RWPE1 (cell line): ENCODE results near the gene MAPK8IP3.

Experiments
- CTCF ChIA-PET: fragments of 350-600 bp; sonication (Branson Sonifier 250); formaldehyde crosslinking; extraction: SDS; loops from one replicate; lab custom pipeline; 2021; lab: Yijun Ruan, JAX
- POLR2A ChIA-PET: fragments of 400-600 bp; formaldehyde crosslinking; extraction: SDS; loops from one replicate; lab custom pipeline; 2020; ENCODE audit warnings: antibody characterized with exemption; ENCODE audit not compliant: low non-redundant PET; lab: Yijun Ruan, JAX
- DNase-seq: peaks from one replicate; pipeline ENCODE4 v3.0.0; 2012; ENCODE audit warnings: low spot score
- H3K27ac ChIP-seq: fragments of 450-650 bp; 2 replicates; pipeline ENCODE4 v1.5.1; 2017
- TF ChIP-seq, protein P1 (sequence below): fragments of 450-650 bp; conservative IDR thresholded peaks from 2 replicates; pipeline ENCODE4 v1.5.1; 2017; ENCODE audit warnings: low read depth, mild to moderate bottlenecking

MAPK8IP3 gene

DNA sequence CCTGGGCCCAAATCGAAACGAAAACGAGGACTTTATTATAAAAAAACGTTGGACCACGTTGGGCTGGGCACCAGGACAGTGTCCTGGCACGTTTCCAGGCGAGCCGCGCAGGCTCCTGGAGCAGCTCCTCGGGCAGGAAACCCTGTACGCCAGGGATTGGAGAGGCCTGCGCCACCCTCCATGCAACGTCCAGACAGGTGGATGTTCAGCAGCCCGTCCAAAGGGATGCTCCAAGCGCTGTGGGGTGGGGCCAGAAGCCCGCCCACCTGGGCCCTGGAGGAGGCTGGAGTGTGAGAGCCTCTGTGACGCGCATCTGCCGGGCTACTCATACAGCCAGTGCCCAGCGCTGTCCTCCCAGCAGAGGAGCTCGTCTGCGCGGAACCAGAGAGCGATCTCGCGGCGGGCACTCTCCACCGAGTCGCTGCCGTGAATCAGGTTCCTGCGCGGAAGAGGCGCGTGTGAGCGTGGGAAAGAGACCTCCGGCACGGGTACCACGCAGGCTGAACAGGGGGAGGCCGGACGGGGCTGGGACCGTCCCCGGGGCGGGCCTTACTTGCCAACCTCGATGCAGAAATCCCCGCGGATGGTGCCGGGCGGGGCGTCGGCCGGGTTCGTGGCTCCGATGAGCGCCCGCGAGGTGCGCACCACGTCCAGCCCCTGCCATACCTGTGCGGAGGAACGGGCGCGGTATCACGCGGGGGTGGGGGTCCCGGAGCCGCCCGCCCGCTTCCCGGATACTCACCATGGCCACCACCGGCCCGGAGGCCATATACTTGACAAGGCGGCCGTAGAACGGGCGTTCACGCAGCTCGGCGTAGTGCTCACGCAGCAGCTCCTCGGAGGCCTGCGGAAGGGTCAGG lies 64.6 kb downstream of the MAPK8IP3 start:
- DNase-seq: peak; percentile 67
- CTCF ChIA-PET: interaction anchor here (0.6 to 1.6 kb wide), 5 partner anchors 16 to 1191 kb away, joined by 3 to 6 read pairs (median 4); partner anchors contain the start of gene MAPK8IP3
- H3K27ac ChIP-seq: peak overlapping the region; percentile 92

DNA sequence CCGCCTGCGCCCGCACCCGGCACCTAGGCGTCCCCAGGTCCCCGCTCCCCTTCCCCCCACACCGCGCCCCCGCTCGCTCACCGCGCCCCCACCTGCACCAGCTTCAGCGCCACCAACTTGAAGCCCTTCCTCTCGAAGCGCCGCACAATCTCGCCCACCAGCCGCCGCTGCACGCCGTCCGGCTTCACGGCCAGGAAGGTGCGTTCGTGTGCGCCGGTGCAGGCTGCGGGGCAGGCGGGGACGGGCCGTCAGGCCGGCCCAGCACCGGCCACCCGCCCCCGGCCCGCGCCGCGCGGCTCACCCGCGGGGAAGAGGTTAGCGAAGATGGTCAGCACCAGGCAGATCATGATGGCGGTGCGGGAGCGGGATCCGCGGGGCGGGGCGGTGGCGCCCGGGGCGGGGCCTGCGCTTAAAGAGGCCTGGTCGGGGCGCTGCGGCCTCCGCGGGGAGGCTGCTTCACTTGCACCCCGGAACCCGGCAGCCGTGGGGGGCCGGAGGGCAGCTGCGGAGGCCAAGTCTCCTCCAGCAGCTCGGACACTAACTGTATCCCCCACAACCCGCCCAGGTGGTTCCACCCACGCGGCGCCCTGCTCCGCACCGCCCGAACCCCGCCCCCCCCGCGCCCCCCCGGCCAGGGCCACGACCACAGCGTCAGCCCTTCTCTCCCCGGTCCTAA lies 65.3 kb downstream of the MAPK8IP3 start, which contains the start of gene NME3:
Gene NME3 (minus strand): TSS at position 356 of the 676 bp plus-strand sequence. CDS start 9 bp downstream, at position 347.
- TF ChIP-seq, protein P1, sequence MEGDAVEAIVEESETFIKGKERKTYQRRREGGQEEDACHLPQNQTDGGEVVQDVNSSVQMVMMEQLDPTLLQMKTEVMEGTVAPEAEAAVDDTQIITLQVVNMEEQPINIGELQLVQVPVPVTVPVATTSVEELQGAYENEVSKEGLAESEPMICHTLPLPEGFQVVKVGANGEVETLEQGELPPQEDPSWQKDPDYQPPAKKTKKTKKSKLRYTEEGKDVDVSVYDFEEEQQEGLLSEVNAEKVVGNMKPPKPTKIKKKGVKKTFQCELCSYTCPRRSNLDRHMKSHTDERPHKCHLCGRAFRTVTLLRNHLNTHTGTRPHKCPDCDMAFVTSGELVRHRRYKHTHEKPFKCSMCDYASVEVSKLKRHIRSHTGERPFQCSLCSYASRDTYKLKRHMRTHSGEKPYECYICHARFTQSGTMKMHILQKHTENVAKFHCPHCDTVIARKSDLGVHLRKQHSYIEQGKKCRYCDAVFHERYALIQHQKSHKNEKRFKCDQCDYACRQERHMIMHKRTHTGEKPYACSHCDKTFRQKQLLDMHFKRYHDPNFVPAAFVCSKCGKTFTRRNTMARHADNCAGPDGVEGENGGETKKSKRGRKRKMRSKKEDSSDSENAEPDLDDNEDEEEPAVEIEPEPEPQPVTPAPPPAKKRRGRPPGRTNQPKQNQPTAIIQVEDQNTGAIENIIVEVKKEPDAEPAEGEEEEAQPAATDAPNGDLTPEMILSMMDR: no peak
- peak; percentile 63 for DNase-seq
- CTCF ChIA-PET: interaction anchor here (0.6 to 1.6 kb wide), 3 partner anchors 11 to 1191 kb away, joined by 4 to 6 read pairs (median 5); no protein-coding TSS in a partner anchor
- POLR2A ChIA-PET: interaction anchor here (0.9 to 1.4 kb wide), 4 partner anchors 11 to 70 kb away, joined by 3 to 6 read pairs (median 4); partner anchors contain the start of genes NUBP2 and SPSB3
- peak within 1 kb of the TSS; percentile 92 for H3K27ac ChIP-seq

More for the DNA sequence above, 64.6 kb downstream of the MAPK8IP3 start:
- POLR2A ChIA-PET: interaction anchor here (0.9 to 1.4 kb wide), 5 partner anchors 12 to 69 kb away, joined by 3 to 6 read pairs (median 4); partner anchors contain the start of genes NUBP2 and SPSB3
- TF ChIP-seq, protein P1: no peak

DNA sequence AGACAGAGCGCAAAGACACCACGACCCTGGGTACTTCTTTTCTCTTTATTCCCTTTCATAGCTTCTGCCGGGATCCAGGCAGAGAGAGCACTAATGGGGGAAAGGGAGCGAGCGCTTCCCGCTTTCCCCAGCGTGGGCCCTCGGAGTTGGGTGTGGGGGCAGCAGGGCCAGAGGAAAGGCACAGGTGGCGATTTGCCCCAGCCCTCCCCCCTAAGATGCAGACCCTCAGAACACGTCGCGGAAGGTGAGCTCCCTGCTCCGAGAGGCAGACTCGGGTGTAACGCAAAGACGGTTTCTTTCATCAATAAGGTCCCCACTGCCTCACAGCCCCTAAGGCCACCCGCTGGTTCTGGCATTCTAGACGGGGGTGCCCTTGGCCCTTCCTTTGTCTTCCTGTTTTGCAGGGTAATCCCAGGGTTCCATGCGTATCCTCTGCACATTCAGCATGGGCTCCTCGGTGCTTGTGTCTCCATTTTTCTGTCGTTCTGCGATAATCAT lies 65.9 kb downstream of the MAPK8IP3 start:
- CTCF ChIA-PET: interaction anchor here (0.6 to 1.7 kb wide), 3 partner anchors 12 to 157 kb away, joined by 3 to 8 read pairs (median 5); partner anchors contain the start of gene MAPK8IP3
- POLR2A ChIA-PET: no interaction called here
- peak overlapping the region; percentile 92 for H3K27ac ChIP-seq
- no peak for DNase-seq
- TF ChIP-seq, protein P1: no peak

DNA sequence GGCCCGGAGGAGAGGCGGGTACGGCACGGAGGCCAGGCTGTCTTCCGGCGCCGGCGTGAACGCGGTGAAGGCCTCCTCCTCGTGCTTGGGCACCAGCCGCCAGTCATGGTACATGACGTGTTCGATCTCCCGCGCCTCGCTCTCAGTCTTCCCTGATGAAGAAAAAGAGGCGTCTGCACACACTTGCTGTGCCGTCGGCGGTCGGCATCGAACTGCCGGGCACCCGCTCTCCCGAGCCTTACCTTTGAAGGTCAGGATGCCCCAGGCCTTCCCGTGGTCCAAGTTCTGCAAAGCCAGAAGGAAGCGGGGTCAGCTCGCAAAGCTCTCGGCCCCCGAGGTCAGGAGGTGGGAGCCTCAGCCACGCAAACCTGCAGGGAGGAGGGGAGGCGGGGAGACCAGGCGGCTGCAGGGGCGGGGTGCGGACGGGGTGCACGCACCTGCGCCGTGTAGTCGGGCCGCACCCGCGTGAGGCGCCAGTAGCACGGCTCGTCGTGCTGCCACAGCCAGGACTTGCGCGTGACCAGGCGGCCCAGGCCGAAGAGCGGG lies 66.4 kb downstream of the MAPK8IP3 start, which contains the start of gene EME2:
Gene EME2 (plus strand): TSS at position 449 of the 546 bp plus-strand sequence. CDS start 418 bp downstream, outside the sequence.
- ChIA-PET CTCF (interaction anchor here (1.0 to 1.7 kb wide), 3 partner anchors 28 to 157 kb away, joined by 3 to 8 read pairs (median 3); partner anchors contain the start of gene MAPK8IP3), POLR2A (no interaction called here)
- DNase-seq: no peak
- TF ChIP-seq, protein P1: no peak
- H3K27ac ChIP-seq: peak within 1 kb of the TSS; percentile 92

DNA sequence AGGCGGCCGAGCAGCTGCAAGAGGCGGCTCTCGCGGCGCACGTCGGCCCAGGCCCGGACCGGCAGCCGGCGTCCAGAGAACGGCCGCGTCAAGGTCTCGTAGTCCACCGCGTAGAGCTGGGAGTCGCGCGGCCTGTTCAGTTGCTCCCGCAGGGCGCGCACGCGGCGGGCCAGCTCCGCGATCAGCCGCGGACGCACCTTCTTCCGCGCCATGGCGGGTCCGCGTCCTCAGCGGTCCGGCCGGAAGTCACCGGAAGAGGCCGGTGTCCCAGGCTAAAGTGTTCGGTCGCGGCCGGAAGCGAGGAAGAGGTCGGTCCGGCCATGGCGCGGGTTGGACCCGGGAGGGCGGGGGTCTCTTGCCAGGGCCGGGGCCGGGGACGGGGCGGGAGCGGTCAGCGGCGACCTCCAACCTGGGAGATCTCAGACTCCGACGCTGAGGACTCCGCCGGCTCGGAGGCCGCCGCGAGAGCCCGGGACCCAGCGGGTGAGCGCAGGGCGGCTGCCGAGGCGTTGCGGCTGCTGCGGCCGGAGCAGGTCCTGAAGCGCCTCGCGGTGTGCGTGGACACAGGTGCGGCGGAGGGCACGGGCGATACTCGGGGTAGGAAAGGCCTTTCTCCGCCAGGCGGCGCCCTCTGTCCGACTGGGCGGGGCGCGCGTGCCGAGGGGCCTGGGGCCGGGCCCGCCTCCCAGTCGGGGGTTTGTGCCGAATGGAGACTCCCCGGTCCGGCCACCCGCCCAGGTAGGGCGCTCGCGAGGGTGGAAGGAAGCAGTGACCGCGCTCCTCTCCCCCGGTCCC lies 67.1 kb downstream of the MAPK8IP3 start, which contains the start of gene MRPS34:
Gene MRPS34 (minus strand): TSS at position 227 of the 795 bp plus-strand sequence. CDS start 15 bp downstream, at position 212.
- ChIA-PET CTCF (interaction anchor here (0.7 to 1.7 kb wide), 4 partner anchors 25 to 156 kb away, joined by 3 to 8 read pairs (median 3); partner anchors contain the start of gene MAPK8IP3), POLR2A (interaction anchor here (0.8 to 0.9 kb wide), 2 partner anchors 10 to 47 kb away, joined by 3 to 5 read pairs; partner anchors contain the start of genes NUBP2 and SPSB3)
- DNase-seq: peak; percentile 72
- peak within 1 kb of the TSS; percentile 92 for H3K27ac ChIP-seq
- TF ChIP-seq, protein P1: peak; percentile 82
